Epithelial cell of proximal tubule (primary cell): ENCODE measurements around the gene ITGA11. TPM values are rescaled to one million over a fixed set of nuclear protein-coding genes. Genes with fewer than 3 reads are reported as not detected.

ENCODE experiments used
- DNase-seq: peaks from one replicate; pipeline ENCODE4 v3.0.0-alpha.2; 2011; ENCODE audit warnings: low read depth
- H3K4me3 ChIP-seq: 2 replicates; pipeline ENCODE4 v1.5.1; 2011; ENCODE audit warnings: low read depth, mild to moderate bottlenecking, low read length
- CTCF ChIP-seq: conservative IDR thresholded peaks from 2 replicates; pipeline ENCODE4 v1.5.1; 2012; ENCODE audit warnings: low read depth, mild to moderate bottlenecking, low read length
- total RNA-seq: library from RNA; depleted of rRNA; stranded (reverse); fragments of >200 nt; gene quantifications from 2 replicates; pipeline ENCODE4 v1.2.3, GENCODE V29; 2015

The ITGA11 gene
- total RNA-seq, 1 donor from 2014 or later = 1.6 TPM

GRCh38 chr15:68348081-68348480 lies 83.9 kb downstream of the ITGA11 start:
- DNase-seq = no peak
- TF ChIP-seq CTCF = no peak

GRCh38 chr15:68347392-68347791 lies 84.6 kb downstream of the ITGA11 start:
- H3K4me3 ChIP-seq = no peak overlapping the region
- no peak for DNase-seq
- no peak for TF ChIP-seq CTCF

More at GRCh38 chr15:68348081-68348480, 83.9 kb downstream of the ITGA11 start:
- no peak overlapping the region for H3K4me3 ChIP-seq

GRCh38 chr15:68346979-68347378 lies 85.0 kb downstream of the ITGA11 start:
- no peak for TF ChIP-seq CTCF
- no peak for DNase-seq
- no peak overlapping the region for H3K4me3 ChIP-seq

GRCh38 chr15:68345481-68345880 lies 86.5 kb downstream of the ITGA11 start:
- H3K4me3 ChIP-seq = no peak overlapping the region
- DNase-seq = no peak
- TF ChIP-seq CTCF = no peak

- H3K4me3 ChIP-seq = no peak overlapping the region
- DNase-seq = no peak
- TF ChIP-seq CTCF = no peak
Observed at GRCh38 chr15:68344600-68344999, 87.4 kb downstream of the ITGA11 start.

GRCh38 chr15:68343579-68344225 lies 88.3 kb downstream of the ITGA11 start:
- no peak for TF ChIP-seq CTCF
- no peak for DNase-seq
- H3K4me3 ChIP-seq = no peak overlapping the region
